HEK293T (cell line): ENCODE results near the gene ADA.
"Not testable (repeated sequence)": the region's sequence is repeated elsewhere in the genome, so short reads cannot be mapped to it uniquely, and the experiment has no call there.

Source experiments
- CTCF ChIA-PET: fragments of 350-600 bp; formaldehyde crosslinking; extraction: SDS; loops from one replicate; lab custom pipeline; 2021; ENCODE audit warnings: antibody characterized with exemption, inconsistent platforms; lab: Yijun Ruan, JAX
- POLR2A ChIA-PET: fragments of 350-600 bp; formaldehyde crosslinking; extraction: SDS; loops from one replicate; lab custom pipeline; 2020; ENCODE audit warnings: antibody characterized with exemption, inconsistent platforms; lab: Yijun Ruan, JAX
- DNase-seq: peaks from one replicate; pipeline ENCODE4 v3.0.0; 2012; ENCODE audit warnings: mixed read lengths; ENCODE audit errors: extremely low spot score
- ARNT ChIP-seq: fragments of 450-650 bp; IDR thresholded peaks from 2 replicates; pipeline ENCODE4 v1.6.1; 2017; ENCODE audit warnings: mild to moderate bottlenecking
- BHLHE40 ChIP-seq: fragments of 450-650 bp; IDR thresholded peaks from 2 replicates; pipeline ENCODE4 v1.6.1; 2016; ENCODE audit warnings: mild to moderate bottlenecking, moderate library complexity, borderline replicate concordance
- CTBP1 ChIP-seq: fragments of 450-650 bp; IDR thresholded peaks from 2 replicates; pipeline ENCODE4 v1.6.1; 2016; ENCODE audit warnings: borderline replicate concordance
- ELF4 ChIP-seq: fragments of 450-650 bp; IDR thresholded peaks from 2 replicates; pipeline ENCODE4 v1.6.1; 2017; ENCODE audit warnings: antibody characterized with exemption
- FOXA1 ChIP-seq: fragments of 450-650 bp; IDR thresholded peaks from 2 replicates; pipeline ENCODE4 v1.6.1; 2016; ENCODE audit warnings: mild to moderate bottlenecking
- FOXK2 ChIP-seq: fragments of 450-650 bp; IDR thresholded peaks from 2 replicates; pipeline ENCODE4 v1.6.1; 2016; ENCODE audit warnings: mild to moderate bottlenecking
- FOXM1 ChIP-seq: fragments of 450-650 bp; IDR thresholded peaks from 2 replicates; pipeline ENCODE4 v1.6.1; 2017; ENCODE audit warnings: mild to moderate bottlenecking, borderline replicate concordance
- HDGF ChIP-seq: fragments of 450-650 bp; IDR thresholded peaks from 2 replicates; pipeline ENCODE4 v1.6.1; 2017; ENCODE audit warnings: antibody characterized with exemption, borderline replicate concordance
- L3MBTL2 ChIP-seq: fragments of 450-650 bp; conservative IDR thresholded peaks from 2 replicates; pipeline ENCODE4 v1.6.1; 2016; ENCODE audit warnings: mild to moderate bottlenecking
- LEF1 ChIP-seq: fragments of 450-650 bp; IDR thresholded peaks from 2 replicates; pipeline ENCODE4 v1.6.1; 2017; ENCODE audit warnings: mild to moderate bottlenecking, borderline replicate concordance
- NFRKB ChIP-seq: fragments of 450-650 bp; IDR thresholded peaks from 2 replicates; pipeline ENCODE4 v1.6.1; 2016; ENCODE audit warnings: mild to moderate bottlenecking, moderate library complexity
- PKNOX1 ChIP-seq: fragments of 450-650 bp; IDR thresholded peaks from 2 replicates; pipeline ENCODE4 v1.6.1; 2016
- SP1 ChIP-seq: fragments of 450-650 bp; IDR thresholded peaks from 2 replicates; pipeline ENCODE4 v1.6.1; 2017
- SUZ12 ChIP-seq: fragments of 450-650 bp; IDR thresholded peaks from 2 replicates; pipeline ENCODE4 v1.6.1; 2016; ENCODE audit warnings: mild to moderate bottlenecking
- TARDBP ChIP-seq: fragments of 450-650 bp; IDR thresholded peaks from 2 replicates; pipeline ENCODE4 v1.6.1; 2016
- ZNF384 ChIP-seq: fragments of 450-650 bp; IDR thresholded peaks from 2 replicates; pipeline ENCODE4 v1.6.1; 2016

ADA gene

DNA sequence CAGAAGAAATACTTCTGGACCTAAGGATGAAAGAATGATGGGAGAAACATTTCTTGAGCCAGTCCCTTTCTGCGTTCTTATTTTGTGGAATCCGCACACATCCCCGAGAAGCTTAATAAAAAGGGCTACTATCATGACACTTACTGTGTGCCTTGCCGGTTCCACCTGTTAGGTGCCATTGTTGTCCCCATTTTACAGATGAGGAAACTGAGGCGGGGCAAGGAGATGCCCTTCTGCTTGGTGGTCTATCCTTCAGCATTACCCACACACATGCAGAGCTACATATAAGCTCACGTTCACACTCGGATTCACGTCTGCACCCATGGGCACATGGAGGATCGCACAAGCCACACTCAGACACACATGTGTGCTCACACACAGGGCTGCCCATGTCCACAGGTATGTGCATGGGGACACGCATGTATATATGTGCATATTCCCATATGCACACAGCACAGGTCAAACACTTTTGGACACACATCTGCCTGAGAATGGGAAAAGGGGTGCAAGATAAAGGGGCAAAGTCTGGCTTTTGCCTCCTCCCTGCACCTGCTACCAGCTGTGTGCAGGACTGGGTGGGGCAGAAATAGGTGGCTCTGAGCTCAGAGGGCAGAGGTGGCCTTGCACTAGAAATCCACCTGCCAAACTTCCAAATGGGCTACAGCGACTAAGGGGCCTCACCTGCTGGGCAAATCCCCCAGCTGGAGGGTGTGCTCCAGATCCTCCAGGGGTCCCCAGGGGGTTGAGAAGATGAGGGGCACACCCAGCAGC, 30.5 kb upstream of the ADA start:
- DNase-seq: no peak
- ChIA-PET CTCF (interaction anchor here (2.5 kb wide), 1 partner anchor 185 kb away, joined by 8 read pairs; no protein-coding TSS in a partner anchor), POLR2A (no interaction called here)
- TF ChIP-seq FOXM1: no peak
- TF ChIP-seq ARNT: no peak
- no peak for TF ChIP-seq SUZ12
- TF ChIP-seq BHLHE40: no peak
- TF ChIP-seq TARDBP: no peak
- no peak for TF ChIP-seq L3MBTL2
- no peak for TF ChIP-seq ZNF384

- TF ChIP-seq SP1 (no peak), SUZ12 (no peak), BHLHE40 (no peak), CTBP1 (no peak), ELF4 (no peak), ZNF384 (no peak), ARNT (no peak), LEF1 (no peak), FOXM1 (no peak), L3MBTL2 (no peak), TARDBP (no peak), FOXA1 (no peak), FOXK2 (no peak), PKNOX1 (no peak), HDGF (no peak), NFRKB (no peak)
- DNase-seq: no peak
- ChIA-PET CTCF (interaction anchor here (0.8 kb wide), 1 partner anchor 80 kb away, joined by 3 read pairs; no protein-coding TSS in a partner anchor), POLR2A (no interaction called here)
Measured at GRCh38 chr20:44678990-44679611, 27.6 kb upstream of the ADA start.

DNA sequence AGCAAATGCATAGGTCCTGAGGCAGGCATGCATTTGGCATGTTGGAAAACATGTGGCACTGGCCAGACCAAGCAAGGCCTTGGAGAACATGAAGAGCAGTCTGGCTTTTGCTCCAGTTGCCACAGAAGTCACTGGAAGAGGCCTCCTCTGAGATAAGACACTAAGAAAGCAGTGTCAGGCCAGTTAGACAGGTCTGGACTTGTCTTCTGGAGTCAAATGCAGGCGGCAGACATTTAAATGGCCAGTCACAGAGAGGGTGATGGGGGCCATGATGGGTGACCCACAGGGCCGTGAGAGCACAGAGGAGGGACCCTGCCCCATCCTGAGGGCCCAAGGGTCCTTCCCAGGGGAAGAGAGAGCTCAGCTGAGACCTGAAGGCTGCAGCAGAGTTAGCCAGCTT, 26.7 kb upstream of the ADA start:
- no peak for DNase-seq
- ChIA-PET CTCF (no interaction called here), POLR2A (no interaction called here)
- TF ChIP-seq CTBP1 (no peak), SUZ12 (no peak), HDGF (no peak), SP1 (no peak), FOXK2 (no peak), BHLHE40 (no peak), FOXA1 (no peak), ZNF384 (no peak), PKNOX1 (no peak), L3MBTL2 (no peak; the same call in 1 of the 2 replicates)

DNA sequence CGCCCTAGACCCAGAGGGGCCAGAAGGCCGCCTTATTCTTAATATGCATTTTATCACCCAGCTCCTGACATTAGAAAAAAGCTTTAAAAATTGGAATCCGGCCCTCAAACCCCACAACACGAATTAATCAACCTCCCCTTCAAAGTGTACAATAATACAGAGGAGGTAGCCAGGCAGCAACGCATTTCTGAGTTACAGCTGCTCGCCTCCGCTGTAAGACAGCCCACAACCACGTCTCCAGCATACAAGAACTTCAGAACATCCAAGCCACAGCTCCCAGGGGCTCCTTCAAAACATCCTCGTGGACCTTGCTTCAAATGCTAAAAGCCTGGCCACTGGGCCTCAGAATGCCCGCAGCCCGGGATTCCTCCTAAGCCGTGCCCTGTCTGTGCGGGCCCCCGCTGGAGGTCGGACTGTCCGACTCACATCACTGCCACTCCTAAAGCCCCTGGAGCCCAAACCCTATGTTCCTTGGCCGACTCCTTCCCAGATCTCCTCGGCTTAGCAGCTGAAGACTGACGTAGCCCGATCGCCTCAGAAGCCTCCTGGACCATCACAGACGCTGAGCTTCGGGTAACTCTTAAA, 20.9 kb upstream of the ADA start:
- CTCF ChIA-PET, POLR2A ChIA-PET, DNase-seq: not testable (repeated sequence)

GRCh38 chr20:44671541-44671940, 20.0 kb upstream of the ADA start:
- DNase-seq, CTCF ChIA-PET, POLR2A ChIA-PET: not testable (repeated sequence)

DNA sequence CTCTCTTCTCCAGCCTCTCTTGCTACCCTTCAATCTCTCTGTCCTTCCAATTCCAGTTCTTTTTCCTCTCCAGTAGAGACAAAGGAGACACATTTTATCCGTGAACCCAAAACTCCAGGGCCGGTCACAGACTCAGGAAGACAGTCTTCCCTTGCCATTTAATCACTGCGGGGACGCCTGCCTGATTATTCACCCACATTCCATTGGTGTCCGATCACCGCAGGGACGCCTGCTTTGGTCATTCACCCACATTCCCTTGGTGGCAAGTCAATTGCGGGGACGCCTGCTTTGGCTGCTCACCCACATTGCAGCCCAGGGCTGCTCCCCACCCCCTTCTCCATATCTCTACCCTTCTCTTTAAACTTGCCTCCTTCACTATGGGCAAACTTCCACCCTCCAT, 19.4 kb upstream of the ADA start:
- POLR2A ChIA-PET, DNase-seq, CTCF ChIA-PET: not testable (repeated sequence)

GRCh38 chr20:44666066-44666465, 14.6 kb upstream of the ADA start:
- DNase-seq: no peak
- ChIA-PET POLR2A (no interaction called here), CTCF (no interaction called here)
- TF ChIP-seq FOXA1: no peak
- TF ChIP-seq ELF4: no peak
- TF ChIP-seq L3MBTL2: no peak
- TF ChIP-seq CTBP1: no peak
- TF ChIP-seq HDGF: no peak
- no peak for TF ChIP-seq LEF1
- no peak for TF ChIP-seq ARNT
- TF ChIP-seq FOXK2: no peak
- no peak for TF ChIP-seq ZNF384
